ENCODE results near the gene RIMS4. TPM values are rescaled to one million over a fixed set of nuclear protein-coding genes. Genes with fewer than 3 reads are reported as not detected.

The RIMS4 gene
- polyA plus RNA-seq, 1 experiment: not detected

- ChIA-PET POLR2A (no interaction called here), CTCF (interaction anchor here (0.9 kb wide), 1 partner anchor 58 kb away, joined by 3 read pairs; no protein-coding TSS in a partner anchor)
- no peaks in the 10 kb centered on the region for H3K9me3 ChIP-seq (ENCODE audit: control insufficient read depth, insufficient read depth, low read length)
- H3K27ac ChIP-seq (ENCODE audit: low read depth, low read length): no peak overlapping the region
- no peak for TF ChIP-seq CTCF (IDR thresholded peaks at IDR 0.05; ENCODE audit: low read depth, low read length)
- no peak overlapping the region for H3K4me3 ChIP-seq (ENCODE audit: low read depth, low read length)
- no peak for DNase-seq (ENCODE audit: low read depth, low spot score)
- H3K27me3 ChIP-seq (ENCODE audit: control insufficient read depth, insufficient read depth, low read length): peaks cover 64% of the 10 kb centered on the region
Measured at GRCh38 chr20:44742304-44743079, 67.9 kb downstream of the RIMS4 start.

- CTCF ChIA-PET: interaction anchor here (2.0 kb wide), 1 partner anchor 8 kb away, joined by 15 read pairs; no protein-coding TSS in a partner anchor
Measured at GRCh38 chr20:44739942-44740341, 70.4 kb downstream of the RIMS4 start.

GRCh38 chr20:44738813-44739477, 71.4 kb downstream of the RIMS4 start:
- TF ChIP-seq CTCF (IDR thresholded peaks at IDR 0.05; ENCODE audit: low read depth, low read length): no peak
- ChIA-PET POLR2A (no interaction called here), CTCF (interaction anchor here (0.6 to 2.0 kb wide), 3 partner anchors 9 to 53 kb away, joined by 4 to 15 read pairs (median 7); no protein-coding TSS in a partner anchor)
- DNase-seq (ENCODE audit: low read depth, low spot score): no peak
- H3K27me3 ChIP-seq (ENCODE audit: control insufficient read depth, insufficient read depth, low read length): peaks cover 32% of the 10 kb centered on the region
- no peaks in the 10 kb centered on the region for H3K9me3 ChIP-seq (ENCODE audit: control insufficient read depth, insufficient read depth, low read length)
- H3K27ac ChIP-seq (ENCODE audit: low read depth, low read length): no peak overlapping the region
- no peak overlapping the region for H3K4me3 ChIP-seq (ENCODE audit: low read depth, low read length)

More at GRCh38 chr20:44739942-44740341, 70.4 kb downstream of the RIMS4 start:
- no peaks in the 10 kb centered on the region for H3K9me3 ChIP-seq (ENCODE audit: control insufficient read depth, insufficient read depth, low read length)
- POLR2A ChIA-PET: no interaction called here
- TF ChIP-seq CTCF (IDR thresholded peaks at IDR 0.05; ENCODE audit: low read depth, low read length): no peak
- H3K27me3 ChIP-seq (ENCODE audit: control insufficient read depth, insufficient read depth, low read length): peaks cover 42% of the 10 kb centered on the region
- no peak for DNase-seq (ENCODE audit: low read depth, low spot score)
- no peak overlapping the region for H3K4me3 ChIP-seq (ENCODE audit: low read depth, low read length)
- H3K27ac ChIP-seq (ENCODE audit: low read depth, low read length): no peak overlapping the region

- DNase-seq (ENCODE audit: low read depth, low spot score): no peak
- Histone ChIP-seq H3K27ac (ENCODE audit: low read depth, low read length) (no peak overlapping the region), H3K27me3 (ENCODE audit: control insufficient read depth, insufficient read depth, low read length) (peaks cover 15% of the 10 kb centered on the region), H3K4me3 (ENCODE audit: low read depth, low read length) (no peak overlapping the region), H3K9me3 (ENCODE audit: control insufficient read depth, insufficient read depth, low read length) (no peaks in the 10 kb centered on the region)
- POLR2A ChIA-PET: interaction anchor here (1.0 kb wide), 1 partner anchor 52 kb away, joined by 5 read pairs; no protein-coding TSS in a partner anchor
- TF ChIP-seq CTCF (IDR thresholded peaks at IDR 0.05; ENCODE audit: low read depth, low read length): no peak
- CTCF ChIA-PET: interaction anchor here (0.5 to 1.8 kb wide), 4 partner anchors 10 to 325 kb away, joined by 3 to 11 read pairs (median 6); no protein-coding TSS in a partner anchor
Measured at GRCh38 chr20:44737116-44737515, 73.2 kb downstream of the RIMS4 start.
